BJ (cell line): ENCODE data around the gene DGKB. TPM values are rescaled to one million over a fixed set of nuclear protein-coding genes. Genes with fewer than 3 reads are reported as not detected.

ENCODE experiments used
- CTCF ChIA-PET: fragments of 350-600 bp; formaldehyde crosslinking; extraction: SDS; loops from one replicate; lab custom pipeline; 2021; ENCODE audit warnings: antibody characterized with exemption, inconsistent platforms; lab: Yijun Ruan, JAX
- POLR2A ChIA-PET: fragments of 300-600 bp; sonication (Branson Sonifier 250); formaldehyde crosslinking; extraction: SDS; loops from one replicate; lab custom pipeline; 2021; ENCODE audit warnings: antibody characterized with exemption; lab: Charles Lee
- DNase-seq: peaks from one replicate; pipeline ENCODE4 v3.0.0-alpha.2; 2011; ENCODE audit warnings: low read depth
- H3K27me3 ChIP-seq: 2 replicates; pipeline ENCODE4 v1.6.0; 2011; ENCODE audit warnings: low read length; ENCODE audit not compliant: control insufficient read depth, insufficient read depth
- H3K36me3 ChIP-seq: 2 replicates; pipeline ENCODE4 v1.5.1; 2011; ENCODE audit warnings: low read length; ENCODE audit not compliant: control insufficient read depth, insufficient read depth
- H3K4me3 ChIP-seq: 2 replicates; pipeline ENCODE4 v1.5.1; 2011; ENCODE audit warnings: low read depth, mild to moderate bottlenecking, control low read depth, low read length
- CTCF ChIP-seq: IDR thresholded peaks from 2 replicates; pipeline ENCODE4 v1.5.1; 2011; ENCODE audit warnings: low read depth, mild to moderate bottlenecking, control low read depth, inconsistent platforms, low read length, moderate library complexity; ENCODE audit not compliant: insufficient read depth
- polyA plus RNA-seq: library from polyadenylated mRNA; depleted of rRNA; stranded (reverse); fragments of >200 nt; gene quantifications from 2 replicates; pipeline ENCODE4 v1.2.3, GENCODE V29; 2011

DGKB gene
- polyA plus RNA-seq, 1 experiment: 0.09 TPM

GRCh38 chr7:14446829-14447228 lies 455.7 kb downstream of the DGKB start:
- ChIA-PET POLR2A (no interaction called here), CTCF (interaction anchor here (1.4 kb wide), 1 partner anchor 9 kb away, joined by 3 read pairs; no protein-coding TSS in a partner anchor)
- Histone ChIP-seq H3K4me3 (no peak overlapping the region), H3K27me3 (no peaks in the 10 kb centered on the region), H3K36me3 (no peaks in the 10 kb centered on the region)
- TF ChIP-seq CTCF: no peak
- DNase-seq: no peak

GRCh38 chr7:14446219-14446618 lies 456.3 kb downstream of the DGKB start:
- no peak overlapping the region for H3K4me3 ChIP-seq
- no peaks in the 10 kb centered on the region for H3K27me3 ChIP-seq
- TF ChIP-seq CTCF: no peak
- ChIA-PET CTCF (no interaction called here), POLR2A (no interaction called here)
- no peak for DNase-seq
- no peaks in the 10 kb centered on the region for H3K36me3 ChIP-seq

GRCh38 chr7:14438366-14438765 lies 464.2 kb downstream of the DGKB start:
- no peak for DNase-seq
- TF ChIP-seq CTCF: no peak
- POLR2A ChIA-PET: no interaction called here
- Histone ChIP-seq H3K36me3 (no peaks in the 10 kb centered on the region), H3K4me3 (no peak overlapping the region), H3K27me3 (no peaks in the 10 kb centered on the region)
- CTCF ChIA-PET: no interaction called here

GRCh38 chr7:14436878-14437277 lies 465.7 kb downstream of the DGKB start:
- ChIA-PET CTCF (no interaction called here), POLR2A (no interaction called here)
- no peak for TF ChIP-seq CTCF
- Histone ChIP-seq H3K4me3 (no peak overlapping the region), H3K27me3 (no peaks in the 10 kb centered on the region), H3K36me3 (no peaks in the 10 kb centered on the region)
- DNase-seq: no peak

- Histone ChIP-seq H3K36me3 (no peaks in the 10 kb centered on the region), H3K4me3 (no peak overlapping the region), H3K27me3 (no peaks in the 10 kb centered on the region)
- DNase-seq: no peak
- ChIA-PET POLR2A (no interaction called here), CTCF (interaction anchor here (1.4 kb wide), 1 partner anchor 26 kb away, joined by 4 read pairs; no protein-coding TSS in a partner anchor)
- no peak for TF ChIP-seq CTCF
These were observed 469.6 kb downstream of the DGKB start for GRCh38 chr7:14432924-14433323.
